Testis (tissue), 2 donors: ENCODE results near the gene SRGAP1.

Experiments used
- CTCF ChIP-seq, 3 experiments: fragments of 450-650 bp in 2 of 3; fragments of 200-600 bp in 1 of 3; sonication (generic) in 1 of 3; IDR thresholded peaks; one replicate each; pipeline ENCODE4 v1.5.1; 2016 to 2019; ENCODE audit warnings: antibody characterized with exemption in 3 of 3, mild to moderate bottlenecking in 2 of 3, moderate library complexity in 1 of 3
- POLR2A ChIP-seq: fragments of 450-650 bp; IDR thresholded peaks from one replicate; pipeline ENCODE4 v1.6.1; 2017; ENCODE audit warnings: antibody characterized with exemption, mild to moderate bottlenecking, moderate library complexity

- no peak for TF ChIP-seq CTCF (IDR thresholded peaks at IDR 0.05)
- TF ChIP-seq POLR2A, result no peak
Observed at GRCh38 chr12:64103825-64104740, 259.6 kb downstream of the SRGAP1 start.
